ENCODE results near the gene L3MBTL2. TPM values are rescaled to one million over a fixed set of nuclear protein-coding genes. Genes with fewer than 3 reads are reported as not detected.
A peak's percentile ranks its signal among the peaks of the same experiment; 100 is the strongest.

The L3MBTL2 gene
- total and polyA plus RNA-seq, 2 of the 13 experiments (the other 11 are each of a cell fraction or from before 2014, with no cell fraction given), result 13.8 to 33.7 TPM

GRCh38 chr22:41264408-41264941 is 59.4 kb downstream of the L3MBTL2 start (continued):
- TF ChIP-seq ZNF362 (CRISPR knock-in tag; IDR thresholded peaks at IDR 0.05; ENCODE audit: borderline replicate concordance) (no peak), ZNF605 (CRISPR knock-in tag; IDR thresholded peaks at IDR 0.05) (no peak), ZNF552 (CRISPR knock-in tag; IDR thresholded peaks at IDR 0.05; ENCODE audit: borderline replicate concordance) (no peak), ZMYM2 (CRISPR knock-in tag; IDR thresholded peaks at IDR 0.05) (no peak), ZNF781 (CRISPR knock-in tag; IDR thresholded peaks at IDR 0.05; ENCODE audit: borderline replicate concordance, not compliant biosample characterization) (no peak), ATF1 (CRISPR knock-in tag; IDR thresholded peaks at IDR 0.05) (no peak), ZZZ3 (CRISPR knock-in tag; IDR thresholded peaks at IDR 0.05; ENCODE audit: borderline replicate concordance) (no peak), ELF3 (CRISPR knock-in tag; IDR thresholded peaks at IDR 0.05) (no peak), AKAP8 (CRISPR knock-in tag; IDR thresholded peaks at IDR 0.05) (no peak), ZNF724P (CRISPR knock-in tag; IDR thresholded peaks at IDR 0.05; ENCODE audit: borderline replicate concordance) (no peak)

- FAIRE-seq, result no peak
- no peaks in the 10 kb centered on the region for H3K79me2 ChIP-seq (ENCODE audit: insufficient read depth, low read length)
Observed at GRCh38 chr22:41267958-41268357, 62.8 kb downstream of the L3MBTL2 start.

More at GRCh38 chr22:41267958-41268357, 62.8 kb downstream of the L3MBTL2 start:
- no peaks in the 10 kb centered on the region for H3K4me1 ChIP-seq (ENCODE audit: insufficient read depth, low read length)
- no peak overlapping the region for H3K9ac ChIP-seq (ENCODE audit: insufficient read depth, low read depth, low read length)
- H4K20me1 ChIP-seq (ENCODE audit: insufficient read depth, low read length), result no peaks in the 10 kb centered on the region
- DNase-seq (ENCODE audit: low spot score) (no peak), ATAC-seq (no peak)
- H3K4me3 ChIP-seq (replicated peaks in 1 of 3; ENCODE audit: insufficient read depth in 1 of 3, low read depth in 2 of 3, low read length in 3 of 3), result no peak overlapping the region
- ChIA-PET CTCF (ENCODE audit: low intra/inter-chr PET ratio, low total read pairs) (no interaction called here), POLR2A (no interaction called here)
- H3K36me3 ChIP-seq (replicated peaks in 1 of 2; ENCODE audit: control insufficient read depth in 1 of 2, insufficient read depth in 2 of 2, low read length in 2 of 2), result peaks cover 43 to 80% of the 10 kb centered on the region in 2 experiments
- TF ChIP-seq FIP1L1 (IDR thresholded peaks at IDR 0.05; ENCODE audit: borderline replicate concordance, insufficient read depth, low read depth, low read length), result no peak
- TF ChIP-seq ZBTB33 (CRISPR knock-in tag; IDR thresholded peaks at IDR 0.05), result 0 out of 2 replicates have a peak, but pooled peaks have one; percentile 28
- H3K9me3 ChIP-seq (ENCODE audit: low read length), result no peaks in the 10 kb centered on the region
- intact Hi-C loops (cut with micrococcal nuclease; ENCODE audit: unreplicated experiment), result no loop called here
- no peak overlapping the region for H2AFZ ChIP-seq (ENCODE audit: low read length)
- 97% methylated on average over 16 of the region's 16 CpGs for WGBS (ENCODE audit: low lambda C conversion rate)
- no peak overlapping the region for H3K4me2 ChIP-seq (ENCODE audit: low read depth, low read length)
- no peaks in the 10 kb centered on the region for H3K27me3 ChIP-seq (ENCODE audit: control insufficient read depth in 1 of 2, insufficient read depth in 2 of 2, low read length in 2 of 2)
- no TSS peak for BruUV-seq (replicated peaks)
- H3K27ac ChIP-seq (ENCODE audit: extremely low read length, insufficient read depth, low read length), result no peak overlapping the region
- in situ Hi-C loops (cut with HindIII; ENCODE audit: extremely low pct_ligation_motif_present, low pct_unique_long_range_greater_than_20kb), result no loop called here
